ENCODE results near the gene PRR23E.

The PRR23E gene

GRCh38 chr3:127222664-127223063, 29.7 kb downstream of the PRR23E start:
- no peak for DNase-seq

GRCh38 chr3:127224118-127224517, 31.2 kb downstream of the PRR23E start:
- no peak for DNase-seq

GRCh38 chr3:127226457-127226856, 33.5 kb downstream of the PRR23E start:
- no peak for DNase-seq

GRCh38 chr3:127226946-127227842, 34.3 kb downstream of the PRR23E start:
- DNase-seq: no peak

DNA sequence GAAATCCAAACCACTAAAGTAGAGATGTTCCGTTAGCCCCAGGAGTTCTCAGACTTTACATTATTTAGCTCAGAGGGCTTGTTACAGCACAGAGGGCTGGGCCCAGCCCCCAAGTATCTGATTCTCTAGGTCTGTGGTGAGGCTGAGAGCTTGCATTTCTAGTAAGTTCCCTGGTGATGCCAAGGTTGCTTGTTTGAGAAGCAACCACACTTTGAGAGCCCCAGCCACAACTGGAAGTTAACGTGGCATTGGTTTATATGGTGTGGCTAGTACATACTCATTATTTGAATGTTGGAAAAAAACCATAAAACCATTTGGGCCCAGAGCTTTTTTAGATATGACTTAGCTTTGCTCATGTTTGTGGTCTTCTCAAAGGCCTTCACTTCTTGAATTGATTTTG, 35.9 kb downstream of the PRR23E start:
- DNase-seq: no peak

GRCh38 chr3:127233371-127233770, 40.4 kb downstream of the PRR23E start:
- no peak for DNase-seq

DNA sequence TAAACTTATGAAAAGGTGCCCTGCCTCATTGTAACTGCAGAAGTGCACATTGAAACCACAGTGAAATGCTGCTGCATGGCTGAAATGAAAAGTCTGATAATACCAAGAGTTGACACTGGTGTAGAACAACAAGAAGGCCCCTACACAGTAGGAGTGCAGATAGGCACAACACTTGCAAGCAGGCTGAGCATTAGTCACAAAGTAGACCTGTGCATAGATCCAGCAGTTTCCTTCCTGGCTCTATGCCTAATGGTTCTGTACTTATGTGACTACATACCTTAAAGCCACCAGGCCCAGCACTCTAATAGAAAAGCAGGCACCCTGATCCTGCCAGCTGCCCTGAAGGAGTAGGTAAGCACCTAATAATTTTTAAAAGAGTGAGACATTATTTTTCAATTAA, 41.8 kb downstream of the PRR23E start:
- DNase-seq: no peak

GRCh38 chr3:127235706-127236105, 42.8 kb downstream of the PRR23E start:
- no peak for DNase-seq

- no peak for DNase-seq
These were observed 44.9 kb downstream of the PRR23E start for GRCh38 chr3:127237835-127238234.

GRCh38 chr3:127238602-127239001, 45.7 kb downstream of the PRR23E start:
- no peak for DNase-seq

- DNase-seq: no peak
These were observed 54.4 kb downstream of the PRR23E start for GRCh38 chr3:127247292-127247691.
